ENCODE data around the gene SMG9.
"Not testable (repeated sequence)": the region's sequence is repeated elsewhere in the genome, so short reads cannot be mapped to it uniquely, and the experiment has no call there.

Gene SMG9

GRCh38 chr19:43687660-43687997 lies 67.1 kb downstream of the SMG9 start:
- no peak for DNase-seq

GRCh38 chr19:43684326-43684725 lies 70.4 kb downstream of the SMG9 start:
- DNase-seq, result no peak

- no peak for DNase-seq
Measured at GRCh38 chr19:43683905-43684304, 70.9 kb downstream of the SMG9 start.

- DNase-seq, result no peak
Measured at GRCh38 chr19:43682824-43683661, 71.7 kb downstream of the SMG9 start.

GRCh38 chr19:43682269-43682668 lies 72.5 kb downstream of the SMG9 start:
- DNase-seq, result not testable (repeated sequence)

GRCh38 chr19:43681821-43682220 lies 72.9 kb downstream of the SMG9 start:
- no peak for DNase-seq

GRCh38 chr19:43678512-43679261 lies 76.1 kb downstream of the SMG9 start:
- no peak for DNase-seq
